ENCODE results near the gene MRAP.
A peak's percentile ranks its signal among the peaks of the same experiment; 100 is the strongest.

MRAP gene

DNA sequence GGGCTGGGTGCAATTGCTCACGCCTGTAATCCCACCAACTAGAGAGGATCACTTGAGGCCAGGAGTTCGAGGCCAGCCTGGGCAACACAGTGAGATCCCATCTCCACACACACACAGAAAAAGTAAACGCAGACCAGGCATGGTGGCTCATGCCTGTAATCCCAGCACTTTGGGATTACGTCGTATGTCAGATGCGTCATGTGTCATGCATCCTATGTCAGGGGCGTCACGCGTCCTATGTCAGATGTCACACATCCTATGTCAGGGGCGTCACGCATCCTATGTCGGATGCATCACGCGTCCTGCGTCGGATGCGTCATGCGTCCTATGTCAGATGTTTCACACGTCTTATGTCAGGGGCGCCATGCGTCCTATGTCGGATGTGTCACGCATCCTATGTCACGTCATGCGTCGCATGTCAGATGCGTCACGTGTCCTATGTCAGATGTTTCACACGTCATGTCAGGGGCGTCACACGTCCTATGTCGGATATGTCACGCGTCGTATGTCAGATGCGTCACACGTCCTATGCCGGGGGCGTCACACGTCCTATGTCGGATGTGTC, 1.5 kb downstream of the MRAP start:
- peak; percentile 36 for DNase-seq

DNA sequence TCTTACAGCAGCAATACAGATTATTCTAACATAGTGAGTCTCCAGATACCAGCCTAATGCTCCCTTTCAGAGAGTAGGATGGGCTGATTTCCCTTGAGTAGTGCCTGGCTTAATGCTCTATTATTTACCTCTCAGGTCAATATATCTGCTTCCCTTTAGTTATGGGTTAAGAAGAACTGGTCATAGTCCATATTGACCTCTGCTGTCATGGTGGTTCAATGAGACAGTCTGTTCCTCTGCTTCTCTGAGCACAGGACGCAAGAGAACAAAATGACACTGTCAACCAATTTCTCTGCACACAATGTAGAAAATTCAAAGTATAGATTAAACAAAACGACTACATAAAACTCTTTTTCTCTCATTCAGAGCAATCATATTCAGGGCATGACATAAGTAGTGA, 2.9 kb downstream of the MRAP start:
- no peak for DNase-seq

- DNase-seq, result peak; percentile 34
Observed at GRCh38 chr21:32302560-32302959, 3.9 kb downstream of the MRAP start.

GRCh38 chr21:32303385-32303784, 4.7 kb downstream of the MRAP start:
- DNase-seq, result no peak

GRCh38 chr21:32304998-32305397, 6.3 kb downstream of the MRAP start:
- DNase-seq, result no peak

DNA sequence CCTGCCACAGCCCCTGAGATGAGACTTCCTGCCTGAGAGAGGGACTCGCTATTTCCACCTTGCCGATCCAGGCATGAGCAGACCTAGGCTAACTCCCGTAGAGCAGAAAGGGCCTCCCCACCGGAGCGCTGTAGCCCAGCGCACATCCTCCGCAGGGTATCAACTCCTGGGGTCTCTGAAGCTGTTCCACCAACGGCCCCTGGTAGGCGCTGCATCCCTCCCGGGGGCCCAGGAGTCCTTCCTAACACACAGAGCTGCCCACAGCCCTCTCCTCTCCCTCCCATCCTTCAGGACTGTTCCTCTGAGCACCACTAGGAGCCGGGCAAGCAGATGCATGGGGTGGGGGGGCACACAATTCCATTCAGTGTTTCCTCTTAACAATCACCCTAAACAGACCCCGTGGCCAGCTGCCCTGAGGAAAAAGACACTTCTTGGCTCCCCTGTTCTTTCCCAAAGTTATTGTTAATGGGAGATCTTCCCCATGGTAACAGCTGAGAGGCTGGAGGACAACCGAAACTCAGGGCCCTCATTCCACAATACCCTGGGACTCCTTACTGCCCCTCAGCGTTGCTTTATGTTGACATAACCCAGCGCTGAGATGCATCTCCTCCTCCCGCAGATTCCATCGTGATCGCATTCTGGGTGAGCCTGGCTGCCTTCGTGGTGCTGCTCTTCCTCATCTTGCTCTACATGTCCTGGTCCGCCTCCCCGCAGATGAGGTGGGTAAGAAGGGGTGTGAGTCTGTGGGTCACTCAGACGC, 7.5 kb downstream of the MRAP start:
- DNase-seq, result no peak

GRCh38 chr21:32307706-32308105, 9.1 kb downstream of the MRAP start:
- no peak for DNase-seq

DNA sequence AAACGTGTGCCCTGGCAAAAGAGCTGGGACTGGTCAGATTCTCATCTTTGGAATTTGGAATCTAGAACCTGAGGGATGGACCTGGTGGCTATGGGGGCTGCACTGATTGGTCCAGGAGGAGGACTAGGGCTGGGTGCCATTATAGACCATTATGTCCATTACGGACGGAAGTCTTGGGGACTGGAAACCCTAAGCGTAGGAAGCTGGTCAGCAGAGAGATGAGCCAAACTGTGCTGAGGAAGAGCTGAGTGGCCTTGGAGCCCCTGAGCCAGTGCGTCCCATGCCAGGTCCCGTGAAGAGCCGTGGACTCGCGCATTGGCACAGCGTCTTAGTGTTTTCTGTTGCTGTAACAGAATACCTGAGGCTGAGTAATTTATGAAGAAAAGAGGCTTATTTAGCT, 10.0 kb downstream of the MRAP start:
- DNase-seq, result no peak

- no peak for DNase-seq
Observed at GRCh38 chr21:32309906-32310460, 11.3 kb downstream of the MRAP start.

DNA sequence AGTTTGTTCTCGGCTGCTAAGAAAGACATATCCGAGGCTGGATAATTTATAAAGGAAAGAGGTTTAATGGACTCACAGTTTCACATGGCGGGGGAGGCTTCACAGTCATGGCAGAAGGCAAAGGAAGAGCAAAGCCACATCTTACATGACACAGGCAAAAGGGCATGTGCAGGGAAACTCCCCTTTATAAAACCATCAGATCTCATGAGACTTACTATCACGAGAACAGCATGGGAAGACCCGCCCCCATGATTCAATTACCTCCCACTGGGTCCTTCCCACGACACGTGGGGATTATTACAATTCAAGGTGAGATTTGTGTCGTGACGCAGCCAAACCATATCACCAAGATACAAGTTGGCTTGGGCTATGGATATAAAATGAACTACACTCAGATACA, 12.3 kb downstream of the MRAP start:
- DNase-seq, result peak; percentile 32

- DNase-seq, result peak; percentile 44
Observed at GRCh38 chr21:32311621-32312020, 13.0 kb downstream of the MRAP start.

DNA sequence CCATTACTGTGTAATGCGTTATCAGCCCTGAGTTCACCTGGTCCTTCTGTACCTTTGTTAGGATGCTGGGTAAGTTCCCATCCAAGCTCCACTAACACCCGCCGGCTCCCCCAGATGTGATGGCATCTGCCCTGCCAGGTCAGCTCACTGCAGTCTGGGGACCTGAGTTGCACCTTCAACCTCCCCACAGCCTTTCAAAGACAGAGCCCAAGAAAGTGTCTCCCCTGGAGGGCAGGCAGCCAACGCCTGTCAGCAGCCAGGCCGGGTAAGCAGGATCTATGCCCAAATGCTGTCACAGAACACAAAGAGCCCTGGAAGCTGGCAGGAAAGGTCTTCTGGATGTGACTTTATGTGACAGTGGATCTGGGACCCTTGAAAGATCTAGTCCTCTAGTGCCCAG, 13.7 kb downstream of the MRAP start:
- DNase-seq, result peak; percentile 22

GRCh38 chr21:32312976-32313375, 14.3 kb downstream of the MRAP start:
- peak; percentile 29 for DNase-seq

DNA sequence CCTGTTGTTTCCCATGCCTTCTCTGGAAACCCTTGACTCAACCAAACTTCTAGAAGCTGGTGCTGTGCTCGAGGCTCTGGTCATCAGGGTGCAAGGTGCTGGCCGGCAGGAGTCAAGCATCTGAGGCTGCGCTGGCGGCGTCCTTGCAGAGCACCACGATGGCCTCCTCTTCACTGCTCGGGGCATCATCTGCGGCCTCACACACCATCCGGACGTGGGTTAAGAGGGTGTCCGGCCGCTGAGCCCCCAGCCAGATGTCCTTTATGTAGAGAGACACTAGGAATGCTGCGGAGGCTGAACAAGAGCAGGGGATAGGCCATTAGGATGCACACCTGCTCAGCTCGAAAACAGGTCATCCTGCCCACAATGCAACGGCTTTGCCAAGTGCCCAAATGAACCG, 16.2 kb downstream of the MRAP start:
- peak; percentile 32 for DNase-seq

GRCh38 chr21:32315511-32316281, 17.0 kb downstream of the MRAP start:
- DNase-seq, result peak; percentile 37

DNA sequence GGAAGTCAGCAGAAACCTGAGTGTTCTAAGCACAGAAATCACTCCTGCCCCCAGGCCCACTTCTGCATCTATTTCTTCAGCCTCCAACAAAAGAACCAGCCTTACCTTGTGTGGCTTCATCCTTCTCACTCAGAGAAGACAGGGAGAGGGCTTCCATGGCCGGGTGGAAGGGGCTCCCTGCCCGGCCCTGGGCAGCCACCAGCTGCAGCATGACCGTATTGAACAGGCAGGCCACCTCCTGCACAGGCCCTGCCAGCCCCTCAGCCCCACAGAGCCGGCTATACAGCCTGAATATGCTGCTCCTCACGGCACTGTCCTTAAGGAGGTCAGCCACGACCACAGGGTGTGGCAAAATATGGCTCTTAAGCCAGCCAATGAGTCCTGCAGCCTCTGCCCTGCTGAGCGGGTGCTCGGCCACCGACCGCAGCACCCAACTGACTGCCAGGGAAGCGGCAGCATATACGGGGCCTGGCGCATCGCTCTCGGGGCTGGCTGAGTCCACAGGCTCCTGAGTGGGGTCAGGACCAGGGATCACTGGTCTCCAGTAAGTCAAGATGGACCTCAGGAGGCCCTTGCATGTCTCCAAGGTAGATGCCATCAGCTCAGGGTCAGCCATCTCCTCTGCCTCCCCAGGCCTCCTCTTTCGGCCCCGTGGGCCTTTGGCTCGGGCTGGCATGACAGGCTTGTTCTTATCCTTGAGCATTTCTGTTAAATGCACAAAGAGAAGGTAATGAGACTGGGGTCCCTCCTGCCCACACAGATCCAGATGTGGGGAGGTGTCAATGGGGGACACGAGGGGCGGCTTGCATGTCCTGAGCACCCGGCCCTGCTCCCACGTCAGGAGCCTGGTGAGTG, 17.9 kb downstream of the MRAP start:
- DNase-seq, result peak; percentile 26

- no peak for DNase-seq
Observed at GRCh38 chr21:32317726-32318125, 19.1 kb downstream of the MRAP start.

DNA sequence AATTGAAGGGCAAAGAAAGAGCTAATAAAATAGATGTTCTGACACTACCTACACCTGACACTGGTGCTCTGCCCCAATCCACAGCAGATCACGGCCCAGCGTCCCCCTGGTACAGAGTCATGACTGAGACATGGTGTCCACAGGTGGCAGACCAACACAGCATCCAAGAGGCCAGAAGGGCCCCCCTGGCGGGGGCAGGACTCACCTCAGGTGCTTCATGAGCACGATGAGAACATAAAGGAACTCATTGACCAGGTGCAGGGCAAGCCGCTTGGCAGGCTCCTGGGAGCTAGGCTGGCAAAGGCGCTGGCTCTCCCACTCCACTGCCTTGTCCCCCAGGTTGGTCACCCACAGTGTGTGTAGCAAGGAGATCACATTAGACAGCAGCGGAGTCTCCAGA, 20.4 kb downstream of the MRAP start:
- peak; percentile 40 for DNase-seq

DNA sequence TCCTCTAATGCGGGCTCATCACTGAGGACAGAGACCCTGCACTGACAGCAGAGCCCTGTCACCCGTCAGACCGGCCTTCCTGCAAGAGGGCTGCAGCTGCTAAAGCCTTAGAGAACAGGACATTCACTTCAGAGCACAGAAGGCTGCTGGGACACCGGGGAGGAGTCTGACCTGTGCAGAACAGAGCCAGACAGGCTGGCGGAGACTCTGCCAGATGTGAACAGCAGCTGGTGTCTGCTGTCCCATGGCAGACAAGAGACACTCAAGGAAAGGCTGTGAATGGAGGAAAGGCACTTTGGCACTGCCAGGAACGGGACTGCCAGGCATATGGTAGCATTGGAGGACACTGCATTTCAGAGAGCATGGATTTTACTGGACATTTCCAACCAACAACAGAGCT, 21.4 kb downstream of the MRAP start:
- DNase-seq, result peak; percentile 40

- DNase-seq, result peak; percentile 40
Observed at GRCh38 chr21:32320726-32321125, 22.1 kb downstream of the MRAP start.

GRCh38 chr21:32321480-32321879, 22.8 kb downstream of the MRAP start:
- peak; percentile 26 for DNase-seq

DNA sequence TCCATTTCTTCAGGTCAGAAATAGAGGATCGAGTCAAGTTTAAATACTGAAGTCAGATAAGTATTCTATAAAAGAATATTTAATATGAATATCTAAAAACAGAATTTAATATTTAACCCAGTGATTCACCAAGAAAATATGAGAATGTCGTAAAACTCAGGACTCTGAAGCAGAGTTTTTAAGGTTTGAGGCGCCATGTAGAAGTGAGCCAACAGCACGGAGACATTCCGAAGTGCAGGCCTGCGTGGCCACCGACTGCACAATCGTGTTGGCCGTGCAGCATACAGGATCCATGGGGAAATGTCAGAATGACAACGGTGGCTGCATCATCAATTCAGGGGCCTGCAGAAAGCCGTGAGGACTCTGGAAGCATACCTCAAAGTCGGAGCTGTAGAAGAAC, 23.4 kb downstream of the MRAP start:
- DNase-seq, result no peak

DNA sequence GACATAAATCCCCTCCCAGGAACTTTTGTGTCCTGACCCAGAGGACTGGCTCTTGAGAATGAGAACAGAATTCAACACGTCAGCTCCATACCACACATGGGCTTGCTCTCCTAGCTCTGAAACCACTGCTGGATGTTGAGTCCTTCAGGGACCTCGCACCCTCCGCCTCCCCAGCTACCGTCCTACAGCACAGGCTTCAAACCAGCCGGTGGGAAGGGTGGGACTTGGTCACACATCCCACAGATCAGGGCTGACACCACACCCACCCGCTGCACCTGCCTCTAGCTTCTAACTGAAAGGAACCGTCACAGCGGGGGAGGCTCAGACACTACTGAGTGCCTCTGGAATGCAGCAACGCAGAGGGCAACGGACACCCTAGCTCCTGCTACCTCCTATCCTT, 24.0 kb downstream of the MRAP start:
- DNase-seq, result peak; percentile 20

Measured in activated CD8-positive, alpha-beta memory T cell treated with anti-CD3 and anti-CD28 coated beads, Interleukin-2, amount 50 U/mL, for 48 hours (primary cell).